Activated naive CD4-positive, alpha-beta T cell treated with anti-CD3 and anti-CD28 coated beads, Interleukin-2, amount 50 U/mL, for 72 hours (primary cell): ENCODE results near the gene PTPRG. TPM values are rescaled to one million over a fixed set of nuclear protein-coding genes. Genes with fewer than 3 reads are reported as not detected.

ENCODE experiments used
- ATAC-seq, 2 donors: fragments of 150-1000 bp; cut with Tn5 transposase; 2 replicates each; pipeline ENCODE4 v1.10.0; 2021; ENCODE audit warnings: mild to moderate bottlenecking in 2 of 2, moderate library complexity in 2 of 2
- DNase-seq, 2 donors: peaks; one replicate each; pipeline ENCODE4 v3.0.0; 2021 to 2022; ENCODE audit warnings: low spot score in 2 of 2
- H3K27ac Mint-ChIP-seq, 2 donors: one replicate each; pipeline ENCODE4 v1.8.0; 2022; ENCODE audit warnings: mild to moderate bottlenecking in 2 of 2, mixed read lengths in 2 of 2
- H3K36me3 Mint-ChIP-seq, 2 donors: one replicate each; pipeline ENCODE4 v1.8.0; 2022; ENCODE audit warnings: mixed read lengths in 2 of 2
- H3K9me3 Mint-ChIP-seq, 2 donors: one replicate each; pipeline ENCODE4 v1.8.0; 2022; ENCODE audit warnings: mixed read lengths in 2 of 2
- total RNA-seq, 2 donors: library from RNA; stranded (reverse); gene quantifications; one replicate each; pipeline ENCODE4 v1.2.3, GENCODE V29; 2022

Gene PTPRG
- total RNA-seq, 2 donors from 2014 or later: 0.11 to 0.45 TPM

DNA sequence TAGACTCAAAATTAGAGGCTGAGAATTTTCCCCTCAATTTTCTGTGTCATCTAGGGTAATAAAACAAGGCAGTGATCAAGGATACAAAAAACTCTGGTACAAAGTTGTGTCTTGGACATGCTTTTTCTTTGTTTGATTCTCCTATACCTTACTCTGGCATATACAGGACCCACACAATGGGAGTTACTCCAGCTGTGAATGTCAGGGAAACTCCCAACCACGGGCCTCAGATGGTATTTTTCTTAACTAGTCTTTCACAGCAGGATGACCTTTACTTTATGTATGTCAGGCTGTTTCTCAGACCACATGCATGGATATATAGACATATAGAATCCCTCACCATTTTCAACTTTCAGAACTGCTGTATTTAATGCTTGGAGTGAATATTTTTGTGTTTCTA, 770.6 kb downstream of the PTPRG start:
- ATAC-seq (peak in 1 of 2 donors; percentile 61), DNase-seq (no peak)

DNA sequence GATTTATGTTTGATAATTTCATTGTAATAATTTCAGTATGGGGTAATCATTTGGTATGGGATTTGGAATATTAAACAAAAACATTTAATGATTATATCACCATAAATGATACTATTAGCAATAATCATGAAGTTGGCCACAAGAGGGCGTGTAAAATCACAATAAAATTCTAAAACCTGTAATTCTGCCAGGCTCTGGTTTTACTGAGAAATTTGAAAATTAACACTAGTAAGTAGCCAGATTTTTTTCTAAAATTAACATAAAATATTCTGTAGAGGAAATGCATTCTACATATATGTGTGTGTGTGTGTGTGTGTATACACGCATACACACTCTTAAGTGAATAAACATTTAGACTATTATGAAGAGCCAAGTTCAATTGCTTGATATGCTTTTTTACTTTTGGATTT, 771.5 kb downstream of the PTPRG start:
- H3K36me3 Mint-ChIP-seq: no peaks in the 10 kb centered on the region
- ATAC-seq: no peak
- DNase-seq: peak in 1 of 2 donors; percentile 2
- H3K27ac Mint-ChIP-seq: no peak overlapping the region
- no peaks in the 10 kb centered on the region for H3K9me3 Mint-ChIP-seq

More for the DNA sequence above, 770.6 kb downstream of the PTPRG start:
- Mint-ChIP-seq H3K27ac (no peak overlapping the region), H3K9me3 (no peaks in the 10 kb centered on the region), H3K36me3 (no peaks in the 10 kb centered on the region)

- DNase-seq: no peak
- H3K27ac Mint-ChIP-seq: no peak overlapping the region
- no peaks in the 10 kb centered on the region for H3K9me3 Mint-ChIP-seq
- H3K36me3 Mint-ChIP-seq: no peaks in the 10 kb centered on the region
- ATAC-seq: no peak
Measured at GRCh38 chr3:62335196-62335595, 773.8 kb downstream of the PTPRG start.

DNA sequence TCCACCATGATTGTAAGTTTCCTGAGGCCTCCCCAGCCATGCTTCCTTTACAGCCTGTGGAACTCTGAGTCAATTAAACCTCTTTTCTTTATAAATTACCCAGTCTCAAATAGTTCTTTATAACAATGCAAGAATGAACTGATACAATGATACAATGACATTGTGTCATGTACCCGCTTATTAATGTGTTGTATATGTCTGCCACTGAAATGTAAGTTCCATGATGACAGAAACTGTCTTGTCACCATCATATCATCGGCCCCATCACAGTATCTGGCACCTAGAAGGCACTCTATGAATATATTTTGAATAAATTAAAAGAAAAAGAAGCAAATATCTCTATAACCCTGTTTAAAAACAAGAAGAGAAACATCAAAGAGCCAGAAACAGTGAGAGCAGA, 782.4 kb downstream of the PTPRG start:
- Mint-ChIP-seq H3K36me3 (peaks cover 0 to 6% of the 10 kb centered on the region in 2 donors), H3K9me3 (peaks cover 0 to 11% of the 10 kb centered on the region in 2 donors), H3K27ac (no peak overlapping the region)
- no peak for ATAC-seq
- DNase-seq: no peak
